ENCODE results near the gene ESR1.
"Not testable (repeated sequence)": the region's sequence is repeated elsewhere in the genome, so short reads cannot be mapped to it uniquely, and the experiment has no call there.

Gene ESR1

DNA sequence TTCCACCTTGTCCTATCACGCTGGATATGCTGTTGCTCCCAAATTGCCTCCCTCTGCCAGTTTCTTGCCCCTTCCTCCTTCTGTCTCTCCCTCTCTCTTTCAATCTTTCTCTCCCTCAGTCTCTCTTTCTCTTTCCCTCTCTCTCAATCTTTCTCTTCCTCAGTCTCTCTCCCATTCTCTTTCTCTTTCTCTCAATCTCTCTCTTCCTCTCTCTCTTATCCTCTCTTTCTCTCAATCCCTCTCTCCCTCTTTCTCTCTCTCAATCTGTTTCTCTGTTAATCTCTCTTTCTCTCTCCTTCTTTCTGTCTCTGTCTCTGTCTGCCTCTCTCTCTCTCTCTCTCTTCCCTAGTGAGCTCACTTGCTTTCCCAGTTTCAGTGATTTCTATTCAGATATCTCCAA is 245.8 kb downstream of the ESR1 start:
- no peak for DNase-seq (ENCODE audit: low read depth in 2 of 2)

DNA sequence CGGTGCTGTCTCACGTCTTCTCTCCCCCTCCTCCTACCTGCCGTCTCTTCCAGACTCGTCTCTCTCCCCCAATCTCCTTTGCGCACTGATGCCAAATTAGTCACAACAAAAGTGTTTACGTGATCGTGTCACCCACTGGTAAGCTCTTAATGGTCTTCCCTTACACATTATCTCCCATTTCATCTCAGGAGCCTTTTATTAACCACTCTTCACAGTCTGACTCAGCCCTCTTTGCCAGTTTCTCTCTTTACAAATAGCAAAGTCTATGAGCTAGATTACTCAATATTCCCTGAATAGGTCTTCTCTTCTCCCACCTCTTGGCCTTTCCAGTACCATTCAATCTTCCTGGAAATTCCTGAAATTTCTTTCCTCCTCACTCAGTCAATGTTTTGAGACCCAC is 247.0 kb downstream of the ESR1 start:
- DNase-seq (ENCODE audit: low read depth in 2 of 2): no peak

DNA sequence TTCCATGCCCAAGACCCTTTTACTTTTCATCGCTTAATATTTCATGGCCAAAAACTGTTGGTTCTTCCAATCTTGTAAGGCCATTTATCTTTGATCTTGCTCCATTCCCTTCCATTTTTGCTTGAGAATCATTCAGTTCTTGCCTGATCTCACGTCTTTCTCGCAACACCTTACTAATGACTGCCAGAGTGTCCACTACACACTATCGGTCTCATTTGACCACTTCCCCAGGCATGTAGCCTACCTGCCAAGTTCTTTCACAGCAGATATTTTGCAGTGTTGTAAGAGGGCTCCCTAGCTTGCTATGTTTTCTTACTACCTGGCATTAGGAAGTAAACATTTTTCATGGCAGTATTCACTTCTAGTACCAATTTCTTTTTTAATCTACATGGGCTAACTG is 248.0 kb downstream of the ESR1 start:
- no peak for DNase-seq (ENCODE audit: low read depth in 2 of 2)

DNA sequence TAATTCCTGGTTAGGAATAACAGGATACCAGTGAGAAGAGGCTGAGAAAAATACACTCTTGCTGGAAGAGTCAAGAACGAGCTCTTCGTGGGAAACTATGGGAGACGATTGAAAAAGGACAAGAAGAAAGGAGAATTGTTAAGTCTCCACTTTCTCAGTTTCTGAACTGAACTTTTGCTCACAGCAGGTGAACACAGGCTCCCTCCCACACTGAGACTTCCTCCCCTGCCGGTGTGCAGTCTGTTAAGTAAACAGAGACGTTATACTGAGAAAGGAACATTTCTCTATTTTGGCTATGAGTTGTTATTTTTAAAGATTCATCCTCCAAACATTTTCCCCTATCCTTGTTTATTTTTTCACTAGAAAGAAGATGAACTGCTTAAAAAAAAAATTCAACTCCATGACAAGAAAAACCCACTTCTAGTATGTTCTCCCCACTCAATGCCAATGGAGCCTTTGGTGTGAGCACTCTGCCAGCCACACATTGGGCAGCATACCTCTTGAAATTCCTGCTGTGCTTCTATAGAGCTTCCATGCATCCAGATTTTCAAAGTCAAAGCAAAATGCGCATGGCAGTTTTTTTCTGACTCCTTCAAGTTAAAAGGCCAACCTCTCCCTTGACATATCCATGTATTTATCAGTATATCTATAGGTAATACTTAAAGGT is 250.5 kb downstream of the ESR1 start:
- DNase-seq (ENCODE audit: low read depth in 2 of 2): no peak

DNA sequence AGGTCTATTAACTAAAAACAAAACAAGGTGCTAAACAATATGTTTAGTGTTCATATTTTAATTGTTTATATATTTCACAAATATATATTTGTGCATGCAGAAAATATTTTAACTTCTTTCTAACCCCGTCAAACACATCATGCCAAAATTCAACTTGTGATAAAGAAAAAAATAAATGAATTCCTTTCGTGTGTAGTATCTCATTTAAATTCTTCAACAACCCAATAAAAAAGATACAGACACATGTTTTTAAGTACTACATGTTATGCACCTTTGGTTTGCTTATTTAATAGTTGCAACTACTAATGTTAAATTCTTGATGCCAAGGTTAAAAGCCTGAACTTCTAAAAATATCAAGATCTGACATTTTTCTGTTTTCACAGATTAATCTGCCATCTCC is 252.4 kb downstream of the ESR1 start:
- no peak for DNase-seq (ENCODE audit: low read depth in 2 of 2)

DNA sequence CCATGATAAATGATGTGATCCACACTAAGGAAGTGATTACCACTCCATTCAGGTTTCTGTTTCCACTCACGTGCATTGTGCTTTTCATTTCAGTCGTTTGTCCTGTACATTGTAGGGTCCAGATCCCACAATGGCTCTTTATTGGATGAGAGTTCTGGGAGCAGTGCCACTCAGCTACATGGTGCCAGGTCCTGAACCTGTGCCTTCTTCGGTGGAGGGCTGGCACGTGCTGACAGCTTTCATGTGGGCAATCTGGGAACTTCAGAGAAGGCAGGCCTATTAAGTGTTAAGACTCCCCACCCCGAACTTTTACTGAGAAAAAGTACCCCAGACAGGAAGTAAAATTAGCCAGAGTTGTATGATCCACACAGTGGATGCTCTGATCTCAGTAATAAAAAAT is 255.0 kb downstream of the ESR1 start:
- no peak for DNase-seq (ENCODE audit: low read depth in 2 of 2)

DNA sequence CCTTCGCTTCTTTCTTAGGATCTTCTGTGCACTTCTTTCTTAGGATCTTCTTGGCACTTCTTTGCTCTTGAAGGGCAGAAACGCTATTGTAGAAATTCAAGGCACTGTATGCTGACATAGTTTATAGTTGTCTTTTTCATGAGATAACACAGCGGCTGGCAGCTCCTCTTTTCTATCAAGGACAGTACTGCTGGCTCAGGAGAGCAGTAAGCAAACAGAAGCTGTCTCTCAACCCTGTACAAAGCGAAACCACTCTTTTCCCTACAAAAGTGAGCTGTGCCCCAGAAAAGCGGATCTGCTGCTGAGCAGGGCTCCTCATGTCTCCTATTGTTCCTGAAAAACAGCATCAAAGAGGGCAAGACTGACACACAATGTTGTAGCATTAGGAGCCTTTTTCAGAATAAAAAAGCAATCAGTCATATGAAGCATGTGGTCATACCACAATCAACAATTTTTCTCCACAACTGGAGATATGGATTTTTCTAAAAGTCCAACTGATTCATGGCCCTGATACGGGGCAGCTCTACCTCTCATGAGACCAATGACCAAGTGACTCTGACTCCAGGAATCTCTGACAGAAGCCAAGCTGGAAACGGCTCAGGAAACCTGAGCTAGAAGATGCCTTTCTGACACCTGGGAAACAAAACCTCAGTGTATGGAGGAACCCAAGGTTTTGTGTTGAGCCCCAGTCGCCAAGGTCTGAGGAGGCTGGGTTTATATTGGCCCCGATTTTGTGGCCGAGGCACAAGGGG is 255.9 kb downstream of the ESR1 start:
- DNase-seq (ENCODE audit: low read depth in 2 of 2): no peak

DNA sequence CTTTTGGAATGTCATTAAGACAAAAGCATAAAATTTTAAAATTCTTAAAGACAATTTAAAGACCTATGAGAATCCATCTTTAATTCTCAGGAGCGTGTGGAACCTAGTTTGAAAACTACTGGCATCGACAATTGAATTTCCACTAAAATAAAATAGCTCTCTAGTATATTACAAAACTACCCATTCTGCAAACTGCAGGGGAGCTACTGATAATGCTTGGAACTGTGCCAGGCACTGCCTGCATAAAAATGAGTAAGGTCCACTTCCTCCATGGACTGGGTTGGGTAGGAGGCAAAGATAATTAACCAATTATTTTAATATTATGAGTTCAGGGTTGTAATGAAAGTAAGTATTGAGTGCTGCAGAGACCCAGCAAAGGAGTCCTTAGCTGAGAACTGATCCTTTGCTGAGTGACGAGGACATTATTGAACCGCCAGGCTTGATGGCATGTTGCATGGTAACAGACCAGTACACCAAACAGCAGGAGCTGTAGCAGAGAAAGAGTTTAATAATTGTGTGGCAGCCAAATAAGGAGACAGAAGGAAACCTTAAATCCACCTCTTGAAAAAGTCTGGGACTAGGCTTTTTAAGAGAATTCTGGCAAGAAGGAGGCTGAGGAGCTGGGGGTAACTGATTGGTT is 261.3 kb downstream of the ESR1 start:
- DNase-seq (ENCODE audit: low read depth in 2 of 2): no peak

DNA sequence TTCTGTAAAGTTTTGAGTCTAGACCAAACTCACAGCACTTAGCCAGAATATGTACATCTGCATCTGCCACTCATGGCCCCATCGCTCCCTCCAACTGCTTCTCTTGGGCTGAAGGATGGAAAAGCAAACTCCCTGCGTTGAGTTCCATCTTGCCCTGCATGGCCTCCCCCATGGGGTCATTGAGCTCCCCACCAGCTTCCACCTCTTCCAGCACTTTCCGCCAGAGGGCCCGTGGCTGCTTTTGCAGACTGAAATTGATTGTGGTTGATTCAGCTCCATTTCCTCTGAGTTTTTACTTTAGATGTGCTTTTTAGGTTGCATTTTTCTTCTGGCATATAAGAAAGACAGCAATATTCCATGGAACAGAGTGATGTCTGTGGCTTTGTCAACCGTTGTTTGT is 263.1 kb downstream of the ESR1 start:
- no peak for DNase-seq (ENCODE audit: low read depth in 2 of 2)

DNA sequence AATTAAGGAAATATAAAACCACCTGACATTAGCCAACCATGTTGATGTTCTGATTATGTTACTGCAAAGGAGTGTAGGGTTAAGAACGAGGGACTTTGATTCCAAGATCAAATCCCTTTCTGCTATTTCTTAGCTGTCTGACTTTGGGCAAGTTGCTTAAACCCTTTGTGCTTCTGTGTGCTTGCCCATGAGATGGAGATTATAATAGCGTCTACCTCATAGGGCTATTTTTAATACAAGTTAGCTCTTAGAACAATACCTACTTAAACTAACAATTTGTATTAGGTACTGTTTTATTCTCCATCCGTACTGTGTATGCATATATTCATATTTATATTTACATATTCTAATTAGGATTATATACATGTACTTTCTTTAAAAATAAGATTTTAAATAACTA is 263.8 kb downstream of the ESR1 start:
- DNase-seq (ENCODE audit: low read depth in 2 of 2): no peak

DNA sequence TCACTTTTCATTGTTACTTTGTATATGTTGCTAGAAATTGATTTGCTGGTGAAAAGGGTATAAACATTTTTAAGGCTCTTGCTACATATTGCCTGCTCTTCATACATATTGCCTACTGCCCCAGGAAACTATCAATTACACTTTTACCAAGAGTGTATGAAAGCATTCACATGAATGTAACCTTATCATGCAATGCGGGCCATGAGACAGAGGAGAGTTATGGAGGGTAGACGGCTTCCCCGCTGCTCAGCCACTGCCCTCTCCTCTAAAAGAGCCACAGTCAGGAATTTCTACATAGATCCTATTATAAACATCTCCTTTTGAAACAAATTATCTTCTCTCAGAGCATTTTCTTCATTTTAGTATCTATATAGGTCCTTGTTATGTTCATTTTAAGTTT is 264.4 kb downstream of the ESR1 start:
- DNase-seq (ENCODE audit: low read depth in 2 of 2): no peak

DNA sequence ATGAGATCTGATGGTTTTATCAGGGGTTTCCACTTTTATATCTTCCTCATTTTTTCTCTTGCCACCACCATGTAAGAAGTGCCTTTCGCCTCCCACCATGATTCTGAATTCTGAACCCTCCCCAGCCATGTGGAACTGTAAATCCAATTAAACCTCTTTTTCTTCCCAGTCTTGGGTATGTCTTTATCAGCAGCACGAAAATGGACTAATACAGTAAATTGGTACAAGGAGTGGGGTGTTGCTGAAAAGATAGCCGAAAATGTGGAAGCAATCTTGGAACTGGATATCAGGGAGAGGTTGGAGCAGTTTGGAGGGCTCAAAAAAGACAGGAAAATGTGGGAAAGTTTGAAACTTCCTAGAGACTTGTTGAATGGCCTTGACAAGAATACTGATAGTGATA is 268.8 kb downstream of the ESR1 start:
- DNase-seq (ENCODE audit: low read depth in 2 of 2): not testable (repeated sequence)

DNA sequence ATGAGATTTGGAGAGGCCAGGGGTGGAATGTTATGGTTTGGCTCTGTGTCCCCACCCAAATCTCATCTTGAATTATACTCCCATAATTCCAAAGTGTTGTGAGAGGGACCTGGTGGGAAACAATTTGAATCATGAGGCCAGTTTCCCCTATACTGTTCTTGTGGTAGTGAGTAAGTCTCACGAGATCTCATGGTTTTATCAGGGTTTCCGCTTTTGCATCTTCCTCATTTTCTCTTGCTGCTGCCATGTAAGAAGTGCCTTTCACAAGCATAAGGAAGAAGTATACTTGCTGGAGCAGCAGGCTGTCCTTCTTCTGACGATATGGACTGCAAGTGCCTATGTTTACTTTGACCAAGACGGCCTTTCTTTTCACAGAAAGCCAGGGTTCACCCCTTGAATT is 270.5 kb downstream of the ESR1 start:
- no peak for DNase-seq (ENCODE audit: low read depth in 2 of 2)

DNA sequence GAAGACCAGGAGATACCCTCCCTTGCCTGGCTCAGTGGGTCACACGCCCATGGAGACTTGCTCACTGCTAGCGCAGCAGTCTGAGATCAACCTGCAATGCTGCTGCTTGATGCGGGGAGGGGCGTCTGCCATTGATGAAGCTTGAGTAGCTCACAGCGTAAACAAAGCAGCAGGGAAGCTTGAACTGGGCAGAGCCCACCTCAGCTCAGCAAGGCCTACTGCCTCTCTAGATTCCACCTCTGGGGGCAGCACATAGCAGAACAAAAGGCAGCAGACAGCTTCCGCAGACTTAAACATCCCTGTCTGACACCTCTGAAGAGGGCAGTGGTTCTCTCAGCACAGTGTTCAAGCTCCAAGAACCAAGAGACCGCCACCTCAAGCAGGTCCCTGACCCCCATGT is 271.3 kb downstream of the ESR1 start:
- no peak for DNase-seq (ENCODE audit: low read depth in 2 of 2)

DNA sequence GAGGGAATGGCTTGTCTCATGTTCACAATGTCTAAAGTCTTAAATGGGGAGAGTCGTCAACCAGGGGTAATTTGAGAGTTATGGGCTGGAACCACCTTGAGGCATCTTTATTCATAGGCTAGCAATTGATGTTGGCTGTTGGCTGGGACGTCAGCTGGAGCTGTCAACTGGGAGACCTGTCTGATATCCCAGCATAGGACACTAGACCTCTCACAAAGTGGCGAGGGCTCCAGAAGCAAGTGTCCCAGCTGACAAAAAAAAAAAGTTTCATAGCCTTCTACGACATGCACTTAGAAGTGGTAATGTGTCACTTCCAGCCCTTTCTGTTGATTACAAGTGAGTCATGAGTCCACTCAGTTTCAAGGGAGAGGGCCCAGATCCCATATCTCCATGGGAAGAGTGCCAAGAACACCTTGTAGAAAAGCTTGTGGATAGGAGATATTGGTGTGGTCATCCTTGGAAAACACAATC is 278.0 kb downstream of the ESR1 start:
- no peak for DNase-seq (ENCODE audit: low read depth in 2 of 2)

DNA sequence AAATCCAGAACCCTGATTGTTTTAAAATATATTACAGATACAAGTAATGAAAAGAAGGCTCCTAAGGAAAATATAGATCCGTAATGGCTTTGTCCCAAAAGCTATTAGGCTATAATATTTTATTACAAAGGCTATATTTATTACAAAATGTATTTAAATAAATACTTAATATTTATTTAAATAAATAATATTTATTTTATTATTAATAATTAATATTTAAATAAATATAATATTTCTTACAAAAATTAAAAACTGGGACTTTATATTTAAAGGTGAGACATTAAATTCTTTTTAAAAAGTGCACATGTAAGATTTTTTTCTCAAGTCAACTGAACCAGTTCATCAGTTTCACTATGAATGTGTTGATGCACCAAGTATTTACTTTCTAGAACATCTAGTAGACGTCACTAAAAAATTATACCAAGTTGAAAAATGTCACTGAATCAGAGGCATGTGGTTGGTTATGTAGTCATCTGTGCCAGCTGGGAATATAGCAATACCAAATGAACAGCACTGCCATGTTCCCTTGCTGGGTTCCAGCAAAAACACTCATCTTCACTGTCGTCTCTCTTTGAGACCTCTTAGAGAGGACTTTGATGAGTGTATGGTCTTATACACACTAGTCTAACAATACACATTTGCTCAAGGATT is 278.9 kb downstream of the ESR1 start:
- DNase-seq (ENCODE audit: low read depth in 2 of 2): no peak

DNA sequence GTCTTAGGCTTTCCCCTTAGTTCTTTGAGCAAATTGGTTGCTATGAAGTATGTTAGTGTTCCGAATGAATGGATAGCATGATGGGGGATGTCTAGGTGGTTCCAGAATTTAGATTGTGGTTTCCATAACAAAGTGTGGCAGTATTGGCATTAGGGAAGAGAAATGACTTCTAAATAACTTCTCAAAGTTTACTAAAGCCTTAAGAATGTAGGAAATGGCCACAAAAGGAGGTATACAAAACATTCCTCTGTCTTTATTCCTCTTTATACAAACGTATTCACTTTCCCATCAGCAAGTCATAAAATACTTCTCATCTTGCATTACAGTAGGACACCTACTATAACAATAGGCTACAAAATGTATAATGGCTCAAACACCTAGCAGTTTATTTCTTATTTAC is 279.6 kb downstream of the ESR1 start:
- no peak for DNase-seq (ENCODE audit: low read depth in 2 of 2)

DNA sequence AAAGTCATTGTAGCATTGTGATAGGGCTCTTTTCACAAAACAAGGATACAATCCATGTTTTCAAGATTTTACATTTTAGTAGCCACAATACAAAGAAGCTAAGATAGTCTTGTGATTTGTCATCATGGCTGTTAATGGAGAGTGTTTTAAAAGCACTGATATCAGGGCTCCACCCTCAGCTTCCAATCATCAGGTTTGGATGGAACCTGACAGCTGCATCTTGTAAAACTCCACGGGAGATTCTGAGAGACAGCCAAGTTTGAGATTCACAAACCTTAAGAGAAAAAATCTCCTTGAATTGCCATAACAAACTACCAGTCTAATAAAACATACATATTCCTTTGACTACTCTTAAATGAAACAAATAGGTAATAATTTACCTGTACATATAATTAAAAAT is 280.2 kb downstream of the ESR1 start:
- DNase-seq (ENCODE audit: low read depth in 2 of 2): no peak

DNA sequence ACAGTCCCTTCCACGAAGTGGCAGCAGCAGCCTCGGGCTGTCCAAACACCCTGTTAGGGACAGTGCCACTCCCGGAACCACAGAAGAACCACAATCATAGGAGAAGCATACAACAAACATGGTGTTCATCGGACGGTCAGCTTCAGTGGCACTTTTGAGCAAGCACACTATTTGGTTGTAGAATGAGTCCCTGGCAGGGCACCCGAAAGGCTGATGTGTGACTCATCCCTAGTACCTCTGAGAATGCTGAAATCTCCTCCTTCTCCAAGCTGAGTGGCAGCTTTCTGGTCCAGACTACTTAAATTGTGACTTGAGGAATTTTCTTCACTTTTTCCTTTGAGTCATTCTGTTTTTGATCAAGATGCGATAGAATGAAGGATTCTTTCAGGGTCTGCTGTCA is 282.5 kb downstream of the ESR1 start:
- no peak for DNase-seq (ENCODE audit: low read depth in 2 of 2)

DNA sequence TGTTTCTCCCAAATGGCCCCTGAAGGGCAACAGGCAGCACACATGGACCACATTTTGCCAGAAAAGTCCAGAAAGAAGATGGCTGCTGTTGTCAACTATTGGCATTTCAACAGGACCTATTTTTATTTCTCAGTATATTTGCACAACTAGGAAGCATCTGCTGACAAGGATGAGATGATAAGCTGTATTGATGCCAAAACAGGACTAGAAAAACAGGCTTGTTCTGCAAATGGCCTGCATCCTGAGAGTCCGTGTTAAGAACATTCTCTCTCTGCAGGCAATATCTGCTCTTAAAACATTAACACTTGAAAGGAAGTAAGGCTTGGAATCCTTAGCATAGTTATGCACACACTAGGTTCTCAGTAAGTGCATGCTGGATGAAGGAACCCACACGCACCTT is 283.7 kb downstream of the ESR1 start:
- DNase-seq (ENCODE audit: low read depth in 2 of 2): no peak

DNA sequence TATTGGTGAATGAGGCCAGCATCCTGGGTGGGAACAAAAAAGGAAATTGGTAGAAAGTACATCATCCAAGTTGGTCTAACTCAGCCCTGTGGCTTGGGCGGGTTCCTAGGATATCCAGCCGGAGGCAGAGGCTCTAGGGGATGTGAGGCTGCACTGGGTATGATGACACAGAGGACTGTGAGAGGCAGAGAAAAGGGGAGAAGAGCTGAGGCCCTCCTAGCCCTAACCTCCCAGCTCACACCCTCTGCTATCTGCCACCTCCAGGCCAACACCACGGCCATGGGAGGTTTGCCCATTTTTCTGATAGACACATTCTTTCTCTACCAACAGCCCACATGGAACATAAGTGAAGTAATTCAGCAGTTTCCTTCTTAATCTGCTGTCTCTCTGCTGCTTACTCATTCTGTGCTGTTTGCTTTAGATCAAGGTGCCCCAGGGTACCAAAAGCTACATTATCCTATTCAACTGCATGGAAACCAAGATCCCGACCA is 284.4 kb downstream of the ESR1 start:
- DNase-seq (ENCODE audit: low read depth in 2 of 2): no peak

DNA sequence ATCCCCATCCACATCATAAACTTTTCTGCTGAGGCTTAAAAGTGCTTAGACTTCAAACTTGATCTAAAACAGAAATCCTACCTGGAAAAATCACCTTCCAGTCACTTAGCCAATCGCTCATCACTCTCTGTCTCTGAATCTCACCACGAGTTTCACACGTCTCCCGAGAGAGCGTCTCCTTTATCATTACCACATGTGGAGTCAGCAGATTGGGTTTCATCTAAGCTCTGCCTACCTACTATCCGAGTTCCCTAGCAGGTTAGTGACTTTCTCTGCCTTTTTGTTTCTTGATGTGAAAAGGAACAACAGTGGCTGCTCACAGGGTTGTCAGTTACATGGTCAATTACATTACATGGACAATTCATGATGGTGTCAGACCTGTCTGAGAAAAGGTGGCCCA is 286.2 kb downstream of the ESR1 start:
- no peak for DNase-seq (ENCODE audit: low read depth in 2 of 2)

DNA sequence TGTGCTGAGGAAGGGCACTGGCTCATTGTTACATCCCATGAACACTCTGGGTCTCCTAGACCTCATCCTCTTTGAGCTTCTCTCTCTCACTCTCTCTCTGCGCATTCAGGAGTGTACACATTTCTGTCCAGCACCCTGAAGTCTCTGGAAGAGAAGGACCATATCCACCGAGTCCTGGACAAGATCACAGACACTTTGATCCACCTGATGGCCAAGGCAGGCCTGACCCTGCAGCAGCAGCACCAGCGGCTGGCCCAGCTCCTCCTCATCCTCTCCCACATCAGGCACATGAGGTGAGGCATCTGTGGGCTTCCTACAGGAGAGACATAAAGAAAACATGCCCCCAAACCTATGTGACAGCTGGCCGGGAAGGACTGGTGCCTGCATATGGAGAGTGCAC is 286.8 kb downstream of the ESR1 start:
- no peak for DNase-seq (ENCODE audit: low read depth in 2 of 2)

Measured in stimulated activated CD4-positive, alpha-beta T cell treated with anti-CD3 and anti-CD28 coated beads, Interleukin-4, amount 100 ng/mL, for 48 hours (primary cell).